ENCODE measurements around the gene FANK1.

DNA sequence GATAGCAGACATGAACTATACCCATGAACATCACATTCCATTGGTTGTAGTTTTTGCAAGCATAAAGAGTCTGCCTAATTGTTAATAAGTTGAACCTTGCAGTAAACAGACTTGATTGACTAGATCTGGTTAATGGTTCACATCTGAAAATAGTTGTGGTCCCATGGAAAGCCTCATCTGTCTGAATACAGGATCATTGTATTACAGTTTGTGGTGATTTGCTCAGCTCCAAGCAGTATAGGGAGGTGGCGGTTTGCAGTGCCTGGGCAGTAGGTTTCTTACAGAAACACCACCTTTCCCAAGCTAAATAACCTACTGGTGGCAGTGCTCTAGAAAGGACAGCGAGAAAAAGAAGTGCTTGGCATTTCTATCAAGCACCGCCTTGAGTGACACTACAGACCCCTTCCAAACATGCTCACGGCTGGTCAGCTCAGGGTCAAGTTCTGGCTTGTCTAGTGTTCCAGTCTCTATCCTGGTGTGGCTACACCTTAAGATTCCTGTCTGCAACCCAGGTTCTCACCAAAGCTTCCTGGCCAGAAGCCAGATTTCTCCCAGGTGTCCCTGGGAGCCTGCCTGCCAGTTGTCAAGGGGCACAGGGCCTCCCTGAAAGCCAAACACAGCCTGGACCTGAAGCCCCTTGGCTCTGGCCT is 119.9 kb downstream of the FANK1 start:
- TF ChIP-seq, protein P1, sequence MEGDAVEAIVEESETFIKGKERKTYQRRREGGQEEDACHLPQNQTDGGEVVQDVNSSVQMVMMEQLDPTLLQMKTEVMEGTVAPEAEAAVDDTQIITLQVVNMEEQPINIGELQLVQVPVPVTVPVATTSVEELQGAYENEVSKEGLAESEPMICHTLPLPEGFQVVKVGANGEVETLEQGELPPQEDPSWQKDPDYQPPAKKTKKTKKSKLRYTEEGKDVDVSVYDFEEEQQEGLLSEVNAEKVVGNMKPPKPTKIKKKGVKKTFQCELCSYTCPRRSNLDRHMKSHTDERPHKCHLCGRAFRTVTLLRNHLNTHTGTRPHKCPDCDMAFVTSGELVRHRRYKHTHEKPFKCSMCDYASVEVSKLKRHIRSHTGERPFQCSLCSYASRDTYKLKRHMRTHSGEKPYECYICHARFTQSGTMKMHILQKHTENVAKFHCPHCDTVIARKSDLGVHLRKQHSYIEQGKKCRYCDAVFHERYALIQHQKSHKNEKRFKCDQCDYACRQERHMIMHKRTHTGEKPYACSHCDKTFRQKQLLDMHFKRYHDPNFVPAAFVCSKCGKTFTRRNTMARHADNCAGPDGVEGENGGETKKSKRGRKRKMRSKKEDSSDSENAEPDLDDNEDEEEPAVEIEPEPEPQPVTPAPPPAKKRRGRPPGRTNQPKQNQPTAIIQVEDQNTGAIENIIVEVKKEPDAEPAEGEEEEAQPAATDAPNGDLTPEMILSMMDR (IDR thresholded peaks at IDR 0.05): no peak
- TF ChIP-seq POLR2A (IDR thresholded peaks at IDR 0.05): no peak

Measured in uterus (tissue), 2 donors.